ENCODE results near the gene CFAP20DC. TPM values are rescaled to one million over a fixed set of nuclear protein-coding genes. Genes with fewer than 3 reads are reported as not detected.

CFAP20DC gene
- total and polyA plus RNA-seq, 2 of the 4 experiments (the other 2 are of a cell fraction), result 1.2 to 1.6 TPM

- no CpG with 5 or more reads among the region's 6 CpGs for WGBS, 2 experiments (ENCODE audit: extremely low coverage in 2 of 2, insufficient read length in 1 of 2)
Observed at GRCh38 chr3:59072681-59073080, 22.9 kb upstream of the CFAP20DC start.

More at GRCh38 chr3:59072681-59073080, 22.9 kb upstream of the CFAP20DC start:
- BruUV-seq (replicated peaks), result no TSS peak
- Histone ChIP-seq H2AK5ac (ENCODE audit: low read depth, low read length) (no peak overlapping the region), H4K91ac (ENCODE audit: insufficient read depth, low read depth, low read length) (no peak overlapping the region), H3K9ac (ENCODE audit: low read depth, low read length) (no peak overlapping the region), H3K4me2 (ENCODE audit: low read depth, low read length) (no peak overlapping the region), H3K27ac (ENCODE audit: insufficient read depth, low read length) (no peak overlapping the region), H2AK9ac (replicated peaks; ENCODE audit: low read depth, low read length, poor library complexity) (no peak overlapping the region), H3K4me3 (ENCODE audit: insufficient read depth, low read depth, low read length) (no peak overlapping the region), H2BK20ac (ENCODE audit: low read depth, low read length) (no peak overlapping the region), H3K14ac (replicated peaks; ENCODE audit: low read depth, low read length) (no peak overlapping the region), H3K9me1 (ENCODE audit: insufficient read depth, low read length) (no peaks in the 10 kb centered on the region), H4K20me1 (ENCODE audit: insufficient read depth, low read length) (no peaks in the 10 kb centered on the region), H4K8ac (ENCODE audit: low read depth in 2 of 2, low read length in 2 of 2) (no peak overlapping the region), H2BK5ac (ENCODE audit: low read depth, low read length, poor library complexity, severe bottlenecking) (no peak overlapping the region), H3K56ac (ENCODE audit: extremely low read depth, insufficient read depth, low read length) (no peak overlapping the region), H3K18ac (ENCODE audit: low read depth, low read length) (no peak overlapping the region), H2BK120ac (ENCODE audit: low read depth, low read length) (no peak overlapping the region), H3K79me1 (ENCODE audit: low read depth in 1 of 2, low read length in 2 of 2) (no peaks in the 10 kb centered on the region), H2BK15ac (ENCODE audit: low read depth, low read length) (no peak overlapping the region), H3K27me3 (ENCODE audit: control insufficient read depth, insufficient read depth, low read length) (no peaks in the 10 kb centered on the region), H4K5ac (ENCODE audit: low read depth, low read length) (no peak overlapping the region), H3K23ac (ENCODE audit: low read depth, low read length) (no peak overlapping the region), H3K36me3 (ENCODE audit: control insufficient read depth, insufficient read depth, low read length) (no peaks in the 10 kb centered on the region), H3K4ac (ENCODE audit: low read depth, low read length) (no peak overlapping the region), H3K4me1 (ENCODE audit: control insufficient read depth, insufficient read depth, low read length) (0 out of 2 replicates have a peak, but pooled peaks cover 1% of the 10 kb centered on the region), H3K9me3 (ENCODE audit: control insufficient read depth, insufficient read depth, low read length) (no peaks in the 10 kb centered on the region), H2AFZ (replicated peaks; ENCODE audit: low read length, poor library complexity) (no peak overlapping the region)
- intact Hi-C loops (cut with micrococcal nuclease), result no loop called here
- TF ChIP-seq, protein P1, sequence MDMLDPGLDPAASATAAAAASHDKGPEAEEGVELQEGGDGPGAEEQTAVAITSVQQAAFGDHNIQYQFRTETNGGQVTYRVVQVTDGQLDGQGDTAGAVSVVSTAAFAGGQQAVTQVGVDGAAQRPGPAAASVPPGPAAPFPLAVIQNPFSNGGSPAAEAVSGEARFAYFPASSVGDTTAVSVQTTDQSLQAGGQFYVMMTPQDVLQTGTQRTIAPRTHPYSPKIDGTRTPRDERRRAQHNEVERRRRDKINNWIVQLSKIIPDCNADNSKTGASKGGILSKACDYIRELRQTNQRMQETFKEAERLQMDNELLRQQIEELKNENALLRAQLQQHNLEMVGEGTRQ (IDR thresholded peaks at IDR 0.05; ENCODE audit: low read depth, low read length), result no peak
- no peak for TF ChIP-seq NFE2L2 (IDR thresholded peaks at IDR 0.05; ENCODE audit: low read depth, low read length)
- TF ChIP-seq ELK1 (IDR thresholded peaks at IDR 0.05; ENCODE audit: borderline replicate concordance, low read depth, low read length), result no peak
- TF ChIP-seq CTCF (conservative IDR thresholded peaks at IDR 0.05; ENCODE audit: low read depth, low read length), result no peak
- no peak for TF ChIP-seq MXI1 (IDR thresholded peaks at IDR 0.05; ENCODE audit: borderline replicate concordance, low read depth, low read length)
- no peak for TF ChIP-seq RFX5 (IDR thresholded peaks at IDR 0.05; ENCODE audit: low read depth, low read length)
- no peak for TF ChIP-seq RCOR1 (IDR thresholded peaks at IDR 0.05; ENCODE audit: insufficient replicate concordance, low read length)
- TF ChIP-seq RAD21 (IDR thresholded peaks at IDR 0.05; ENCODE audit: low read length), result no peak
- TF ChIP-seq POLR2A (IDR thresholded peaks at IDR 0.05; ENCODE audit: low read depth, low read length), result no peak
- no peak for TF ChIP-seq MAFK (IDR thresholded peaks at IDR 0.05; ENCODE audit: low read depth, low read length)
- TF ChIP-seq CHD1 (IDR thresholded peaks at IDR 0.05; ENCODE audit: low read depth, low read length), result no peak
- TF ChIP-seq MAZ (IDR thresholded peaks at IDR 0.05; ENCODE audit: borderline replicate concordance, low read depth, low read length), result no peak
- ATAC-seq (ENCODE audit: low read depth), result no peak
- dilution Hi-C loops (cut with HindIII; ENCODE audit: low sequenced_read_pairs, unreplicated experiment), result no loop called here
- ChIA-PET CTCF (no interaction called here), POLR2A (ENCODE audit: unreplicated experiment) (no interaction called here)
- no peak for DNase-seq
- in situ Hi-C loops (cut with MboI; ENCODE audit: low sequenced_read_pairs), result no loop called here
